C4-2B (cell line): ENCODE measurements around the gene TENM4.

Experiments
- ZFX ChIP-seq: fragments of 450-650 bp; IDR thresholded peaks from 2 replicates; pipeline ENCODE4 v1.6.1; 2017
- TF ChIP-seq, protein P1 (sequence below): fragments of 450-650 bp; conservative IDR thresholded peaks from 2 replicates; pipeline ENCODE4 v1.5.1; 2017; ENCODE audit warnings: mild to moderate bottlenecking

DNA sequence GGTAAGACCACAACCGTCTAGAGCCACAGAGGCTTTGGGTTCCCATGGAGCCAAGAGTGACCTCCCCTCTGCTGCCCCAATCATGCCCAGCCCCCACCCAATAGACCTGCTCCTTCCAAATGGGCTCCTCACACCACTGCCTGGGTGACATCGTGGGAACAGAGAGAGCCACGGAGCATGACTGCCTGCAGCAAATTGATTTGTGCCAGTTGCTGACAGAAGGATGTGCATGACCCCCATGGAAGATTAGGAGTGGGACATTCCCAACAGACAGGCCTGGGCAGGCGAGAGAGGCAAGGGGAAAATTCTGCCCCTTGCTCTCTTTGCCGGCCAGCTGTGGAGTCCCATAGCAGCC is 88.5 kb downstream of the TENM4 start:
- TF ChIP-seq, protein P1, sequence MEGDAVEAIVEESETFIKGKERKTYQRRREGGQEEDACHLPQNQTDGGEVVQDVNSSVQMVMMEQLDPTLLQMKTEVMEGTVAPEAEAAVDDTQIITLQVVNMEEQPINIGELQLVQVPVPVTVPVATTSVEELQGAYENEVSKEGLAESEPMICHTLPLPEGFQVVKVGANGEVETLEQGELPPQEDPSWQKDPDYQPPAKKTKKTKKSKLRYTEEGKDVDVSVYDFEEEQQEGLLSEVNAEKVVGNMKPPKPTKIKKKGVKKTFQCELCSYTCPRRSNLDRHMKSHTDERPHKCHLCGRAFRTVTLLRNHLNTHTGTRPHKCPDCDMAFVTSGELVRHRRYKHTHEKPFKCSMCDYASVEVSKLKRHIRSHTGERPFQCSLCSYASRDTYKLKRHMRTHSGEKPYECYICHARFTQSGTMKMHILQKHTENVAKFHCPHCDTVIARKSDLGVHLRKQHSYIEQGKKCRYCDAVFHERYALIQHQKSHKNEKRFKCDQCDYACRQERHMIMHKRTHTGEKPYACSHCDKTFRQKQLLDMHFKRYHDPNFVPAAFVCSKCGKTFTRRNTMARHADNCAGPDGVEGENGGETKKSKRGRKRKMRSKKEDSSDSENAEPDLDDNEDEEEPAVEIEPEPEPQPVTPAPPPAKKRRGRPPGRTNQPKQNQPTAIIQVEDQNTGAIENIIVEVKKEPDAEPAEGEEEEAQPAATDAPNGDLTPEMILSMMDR = no peak
- TF ChIP-seq ZFX = no peak
